Measurements from ENCODE around the gene MRAS. TPM values are rescaled to one million over a fixed set of nuclear protein-coding genes. Genes with fewer than 3 reads are reported as not detected.
"Not testable (repeated sequence)": the region's sequence is repeated elsewhere in the genome, so short reads cannot be mapped to it uniquely, and the experiment has no call there.

The MRAS gene
- polyA plus RNA-seq, 12 donors: 33.5 to 90.9 (median 64.8) TPM; not detected in 1

DNA sequence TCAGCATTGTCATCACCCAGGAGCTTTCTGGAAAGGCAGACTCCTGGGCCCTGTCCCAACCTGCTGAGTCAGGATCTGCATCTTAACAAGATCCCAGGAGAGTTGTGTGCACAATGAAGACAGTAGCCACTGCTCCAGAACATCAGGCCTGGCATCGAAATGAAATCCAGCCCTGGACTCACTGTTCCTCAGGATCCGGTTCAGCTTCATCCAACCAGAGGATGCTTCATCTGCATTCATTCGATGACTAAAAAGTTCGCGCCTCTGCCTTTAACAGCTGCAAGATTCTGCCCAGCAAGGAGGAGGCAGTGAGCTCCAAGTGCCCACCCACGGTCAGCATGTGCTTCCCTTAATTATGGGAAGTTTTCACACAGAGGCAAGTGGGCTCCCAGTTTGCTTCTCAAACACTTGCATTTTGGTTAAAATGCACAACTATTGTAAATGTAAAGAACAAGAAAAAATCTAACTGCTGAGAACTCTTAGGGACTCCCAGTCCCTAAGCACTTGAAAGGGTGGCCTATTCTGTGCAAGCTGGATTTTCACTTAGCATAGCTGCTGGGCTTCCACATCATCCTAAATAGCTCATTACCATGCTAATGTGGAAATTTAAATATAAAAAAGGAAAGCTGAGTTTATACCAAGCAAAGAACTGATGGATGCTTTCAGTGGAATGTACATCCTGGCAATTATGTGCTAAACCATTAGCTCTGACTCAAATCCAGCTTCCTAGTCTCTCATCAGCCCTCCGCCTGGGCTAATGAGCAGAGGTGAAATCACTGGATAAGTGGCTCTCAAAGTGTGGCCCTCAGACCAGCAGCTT, 60.6 kb downstream of the MRAS start:
- DNase-seq: no peak

DNA sequence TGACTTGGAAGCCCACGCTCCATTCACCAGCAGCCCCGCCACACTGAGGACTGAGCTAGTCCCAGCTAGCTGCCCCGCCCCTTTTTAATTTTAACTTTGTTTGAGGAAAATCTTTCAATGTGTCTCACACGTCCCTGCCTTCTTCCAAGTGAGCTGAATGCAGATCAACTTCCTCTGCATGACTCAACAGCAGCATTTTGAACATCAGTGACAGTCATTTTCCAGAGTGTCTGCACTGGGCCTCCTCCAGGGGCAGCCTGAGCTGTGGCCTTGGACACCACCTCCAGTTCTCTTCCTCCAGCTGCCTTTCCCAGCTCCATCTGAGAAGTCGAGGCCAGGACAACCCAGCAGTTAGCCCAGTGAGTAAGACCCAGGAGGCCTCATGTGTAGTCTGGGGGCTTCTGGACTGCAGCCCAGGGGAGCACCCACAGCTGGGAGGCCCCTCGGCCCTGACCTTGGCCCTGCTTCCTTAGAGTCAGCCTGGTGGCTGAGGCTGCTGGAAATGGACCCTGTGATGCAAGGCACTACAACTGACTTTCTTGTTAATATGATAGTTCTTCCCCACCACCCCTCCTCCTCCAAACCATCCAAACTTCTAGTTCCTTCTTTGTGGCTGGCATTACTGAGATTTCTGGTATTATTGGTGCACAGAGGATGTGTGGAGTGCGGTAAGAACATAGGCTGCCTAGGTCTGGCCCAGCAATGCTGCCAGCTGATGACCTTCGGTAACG, 64.6 kb downstream of the MRAS start:
- no peak for DNase-seq

DNA sequence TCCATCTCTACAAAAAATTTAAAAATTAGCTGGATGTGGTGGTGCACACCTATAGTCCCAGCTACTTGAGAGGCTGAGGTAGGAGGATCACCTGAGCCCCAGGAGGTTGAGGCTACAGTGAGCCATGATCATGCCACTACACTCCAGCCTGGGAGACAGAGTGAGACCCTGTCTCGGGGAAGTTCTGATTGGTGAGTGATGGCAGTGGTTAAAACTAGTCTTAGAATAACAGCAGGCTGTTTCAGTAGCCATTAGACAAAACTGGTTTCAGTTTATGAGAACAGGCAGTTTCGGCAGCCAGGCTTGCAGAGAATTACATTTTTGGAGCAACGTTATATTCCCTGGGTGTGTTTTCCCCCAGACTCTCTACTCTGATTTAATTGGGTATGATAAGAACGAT, 67.9 kb downstream of the MRAS start:
- not testable (repeated sequence) for DNase-seq

DNA sequence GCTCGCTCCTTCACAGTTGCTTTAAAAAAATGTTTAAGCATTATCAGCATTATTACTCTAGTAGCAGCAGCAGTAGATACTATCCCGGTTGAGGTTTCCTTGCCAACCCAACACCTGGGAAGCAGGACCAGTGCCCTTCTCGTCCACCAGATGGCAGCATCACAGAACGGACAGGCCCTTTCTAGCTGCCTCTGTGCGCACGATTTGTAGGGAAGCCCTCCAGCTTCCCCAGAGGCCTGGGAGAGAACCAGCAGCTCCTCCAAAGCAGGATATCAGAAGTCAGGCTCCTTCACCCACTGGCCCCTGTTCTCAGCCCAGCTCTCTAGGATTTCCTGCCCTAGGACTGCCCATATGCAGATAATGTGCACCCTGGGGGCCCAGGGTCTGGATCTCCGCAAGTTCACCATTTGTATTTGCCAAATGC, 69.2 kb downstream of the MRAS start:
- peak; percentile 79 for DNase-seq

DNA sequence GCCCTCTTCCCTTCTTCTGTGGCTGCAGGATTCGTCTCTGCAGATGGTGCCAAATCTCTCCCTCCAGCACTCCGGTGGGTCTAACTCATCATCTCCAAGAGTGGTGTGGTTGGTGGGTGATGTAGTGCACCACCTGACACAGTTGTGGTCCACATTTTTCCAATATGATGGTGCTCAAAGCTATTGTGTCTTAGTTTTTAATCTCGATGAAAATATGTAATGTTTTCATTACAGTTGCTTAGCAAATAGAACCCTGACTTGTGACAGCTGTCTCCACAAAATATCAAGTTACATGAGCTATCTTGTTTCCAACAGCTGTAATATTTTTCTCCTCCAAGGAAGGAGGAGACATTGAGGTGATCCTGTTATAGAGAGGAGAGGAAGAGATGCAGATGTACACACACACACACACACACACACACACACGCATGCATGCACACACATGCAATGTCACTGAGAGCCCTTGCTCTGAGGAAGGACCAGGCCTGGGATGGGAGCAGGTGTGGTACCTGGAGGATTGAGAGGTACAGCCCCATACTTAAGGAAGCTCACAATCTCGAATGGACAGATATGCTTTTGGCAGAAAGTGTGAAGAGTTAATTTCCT, 70.3 kb downstream of the MRAS start:
- no peak for DNase-seq

DNA sequence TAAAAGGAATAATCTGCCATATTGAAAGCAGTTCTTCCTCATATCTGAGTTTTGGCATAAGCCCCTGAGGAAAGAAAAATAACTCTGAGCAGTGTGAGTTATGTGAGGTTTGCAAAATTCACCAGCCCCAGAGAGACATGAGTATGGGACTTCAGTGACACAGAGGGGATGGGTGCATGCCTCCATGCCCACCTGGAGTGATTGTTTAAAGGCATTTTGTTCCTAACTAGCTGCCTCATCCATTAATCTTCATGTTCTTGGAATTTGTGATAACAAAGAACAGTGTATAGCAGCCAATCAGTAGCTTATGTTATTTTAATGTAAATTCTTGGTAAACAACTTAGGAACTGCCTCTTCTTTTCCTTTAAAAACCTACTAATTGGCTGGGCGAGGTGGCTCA, 74.9 kb downstream of the MRAS start:
- DNase-seq: no peak

DNA sequence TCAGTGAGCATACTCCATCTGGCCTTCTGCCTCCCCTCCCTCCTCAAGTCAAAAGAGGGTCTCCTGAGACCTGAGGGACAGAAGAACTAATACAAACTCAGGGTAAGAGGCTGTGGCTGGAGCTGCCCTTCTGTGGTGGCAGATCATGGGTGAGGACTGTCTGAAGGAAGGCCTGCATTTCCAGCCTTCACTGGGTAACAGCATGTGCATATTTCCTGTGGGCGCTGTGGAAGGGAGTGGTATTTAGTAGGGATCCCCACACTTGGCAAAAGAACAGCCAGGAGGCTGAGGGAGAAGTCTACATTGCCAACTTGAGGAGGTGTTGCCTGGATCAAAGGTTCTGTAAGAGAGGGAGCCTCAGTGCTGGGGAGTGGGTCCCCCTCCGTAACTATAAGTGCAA, 75.9 kb downstream of the MRAS start:
- no peak for DNase-seq

DNA sequence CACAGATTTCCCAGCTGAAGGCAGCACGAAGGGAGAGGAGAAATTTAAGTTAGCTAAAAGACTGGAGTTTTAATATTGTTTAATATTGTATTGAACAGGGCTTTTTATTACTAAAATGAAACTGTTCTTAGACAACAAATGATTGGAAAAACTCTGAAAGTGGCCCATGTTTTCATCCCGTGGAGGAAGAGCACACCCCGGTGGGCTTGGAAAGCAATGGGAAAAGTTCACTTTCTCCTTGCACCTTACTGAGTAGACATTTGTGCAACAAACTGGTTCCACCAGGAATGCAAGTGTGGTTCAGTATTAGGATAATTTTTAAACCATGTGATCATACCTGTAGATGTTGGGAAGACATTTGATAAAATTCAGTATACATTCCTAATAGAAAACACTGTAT, 77.8 kb downstream of the MRAS start:
- no peak for DNase-seq

DNA sequence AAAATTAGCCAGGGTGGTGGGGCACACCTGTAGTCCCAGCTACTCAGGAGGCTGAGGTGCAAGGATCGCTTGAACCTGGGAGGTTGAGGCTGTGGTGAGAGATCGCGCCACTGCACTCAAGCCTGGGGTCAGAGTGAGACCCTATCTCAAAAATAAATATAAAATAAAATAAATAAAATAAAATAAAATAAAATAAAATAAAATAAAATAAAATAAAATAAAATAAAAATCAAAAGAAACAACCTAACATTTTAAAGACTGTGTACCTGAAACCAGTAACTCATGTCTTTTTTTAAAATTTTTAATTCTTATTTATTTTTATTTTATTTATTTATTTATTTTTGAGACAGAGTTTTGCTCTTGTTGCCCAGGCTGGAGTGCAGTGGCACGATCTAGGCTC, 78.4 kb downstream of the MRAS start:
- DNase-seq: not testable (repeated sequence)

DNA sequence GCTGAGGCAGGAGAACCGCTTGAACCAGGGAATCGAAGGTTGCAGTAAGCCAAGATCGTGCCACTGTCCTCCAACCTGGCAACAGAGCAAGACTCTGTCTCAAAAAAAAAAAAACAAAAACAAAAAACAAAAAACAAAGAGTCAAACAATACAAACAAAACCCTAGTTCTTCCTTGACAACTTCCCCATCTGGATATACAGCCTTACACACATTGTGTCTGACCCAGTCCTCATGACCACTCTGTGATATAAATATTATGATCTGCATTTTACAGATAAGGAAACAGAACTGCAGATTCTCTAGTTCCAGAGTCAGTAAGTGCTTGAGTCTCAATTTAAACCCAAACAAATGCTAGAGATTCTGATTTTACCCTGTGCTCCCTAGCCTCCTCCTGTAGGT, 81.3 kb downstream of the MRAS start:
- no peak for DNase-seq

DNA sequence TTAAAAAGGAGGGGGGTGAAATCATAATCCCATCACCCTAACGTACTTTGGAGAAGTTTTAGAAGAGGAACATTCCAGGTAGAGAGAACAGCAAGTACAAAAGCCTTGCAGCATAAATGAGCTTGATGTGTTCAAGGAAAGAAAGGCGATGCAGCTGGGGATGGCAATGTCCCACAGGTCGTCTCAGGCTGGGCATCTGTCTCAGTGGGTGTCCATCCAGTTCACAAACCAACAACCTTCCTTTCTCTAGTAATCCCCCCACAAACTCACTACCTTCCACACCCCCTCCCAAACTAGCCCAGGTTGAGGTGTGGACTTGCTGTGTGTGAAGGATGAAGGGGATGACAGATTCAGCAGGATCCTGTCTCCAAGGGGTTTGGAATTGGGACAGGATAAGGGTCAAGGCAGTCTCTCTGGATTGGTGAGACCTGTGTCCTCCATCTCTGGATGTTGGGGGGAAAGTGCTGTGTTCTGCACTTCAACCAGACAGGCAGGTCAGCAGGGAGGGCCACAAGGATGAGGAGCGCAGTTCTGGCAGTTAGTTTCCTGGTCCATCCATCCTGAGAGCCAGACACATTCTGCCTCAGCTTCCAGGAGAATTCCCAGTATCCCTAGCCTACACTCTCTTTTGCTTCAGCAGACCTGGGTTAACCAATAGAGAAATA, 84.3 kb downstream of the MRAS start:
- DNase-seq: no peak

DNA sequence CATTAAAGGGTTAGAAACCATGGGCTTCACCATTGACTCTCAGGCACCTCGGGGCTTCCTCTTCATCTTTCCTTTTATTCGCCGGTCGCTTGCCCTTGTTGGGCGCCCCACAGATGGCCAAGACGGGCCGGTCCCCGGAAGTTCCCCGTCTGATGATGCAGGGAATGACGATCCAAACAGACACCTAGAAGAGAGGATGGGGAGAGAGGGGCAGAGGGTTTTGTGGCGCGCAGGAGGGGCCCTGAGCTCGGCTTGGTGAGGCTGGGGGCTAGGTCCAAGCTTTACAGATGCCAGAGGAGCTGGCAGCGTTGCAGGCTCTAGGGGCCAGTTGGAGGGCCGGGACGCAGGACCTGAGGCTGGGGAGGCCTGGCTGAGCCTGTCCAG, 85.5 kb downstream of the MRAS start:
- DNase-seq: no peak

DNA sequence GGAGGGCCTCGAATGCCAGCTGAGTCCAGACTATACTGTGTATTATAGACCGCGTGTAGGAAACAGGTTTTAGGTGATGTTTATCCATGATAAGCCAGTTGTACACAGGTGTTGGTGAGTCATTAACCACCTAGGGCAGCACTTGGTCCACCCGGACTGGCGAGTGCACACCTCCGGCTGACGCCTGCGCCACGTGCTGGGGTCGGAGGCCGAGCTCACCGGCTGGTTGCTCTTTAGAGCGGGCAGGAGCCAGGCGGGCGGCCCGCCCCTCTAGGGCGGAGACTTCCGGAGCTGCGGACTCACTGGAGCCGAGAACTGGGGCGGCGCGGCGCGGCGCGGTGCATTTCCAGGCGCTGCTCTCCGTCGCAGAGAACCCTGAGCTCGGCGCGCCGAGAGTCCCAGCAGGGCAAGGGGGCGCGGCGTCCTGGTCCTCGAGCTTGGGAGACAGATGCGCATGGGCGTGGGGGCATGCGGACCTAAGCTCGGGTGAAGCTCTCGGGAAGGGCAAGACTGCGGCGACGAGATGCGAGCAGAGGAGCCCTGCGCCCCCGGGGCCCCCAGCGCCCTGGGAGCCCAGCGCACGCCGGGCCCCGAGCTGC, 86.0 kb downstream of the MRAS start, which contains the start of gene ESYT3:
Gene ESYT3 (plus strand): TSS at position 341 of the 599 bp plus-strand sequence. CDS start 183 bp downstream, at position 524.
- DNase-seq: peak; percentile 55

DNA sequence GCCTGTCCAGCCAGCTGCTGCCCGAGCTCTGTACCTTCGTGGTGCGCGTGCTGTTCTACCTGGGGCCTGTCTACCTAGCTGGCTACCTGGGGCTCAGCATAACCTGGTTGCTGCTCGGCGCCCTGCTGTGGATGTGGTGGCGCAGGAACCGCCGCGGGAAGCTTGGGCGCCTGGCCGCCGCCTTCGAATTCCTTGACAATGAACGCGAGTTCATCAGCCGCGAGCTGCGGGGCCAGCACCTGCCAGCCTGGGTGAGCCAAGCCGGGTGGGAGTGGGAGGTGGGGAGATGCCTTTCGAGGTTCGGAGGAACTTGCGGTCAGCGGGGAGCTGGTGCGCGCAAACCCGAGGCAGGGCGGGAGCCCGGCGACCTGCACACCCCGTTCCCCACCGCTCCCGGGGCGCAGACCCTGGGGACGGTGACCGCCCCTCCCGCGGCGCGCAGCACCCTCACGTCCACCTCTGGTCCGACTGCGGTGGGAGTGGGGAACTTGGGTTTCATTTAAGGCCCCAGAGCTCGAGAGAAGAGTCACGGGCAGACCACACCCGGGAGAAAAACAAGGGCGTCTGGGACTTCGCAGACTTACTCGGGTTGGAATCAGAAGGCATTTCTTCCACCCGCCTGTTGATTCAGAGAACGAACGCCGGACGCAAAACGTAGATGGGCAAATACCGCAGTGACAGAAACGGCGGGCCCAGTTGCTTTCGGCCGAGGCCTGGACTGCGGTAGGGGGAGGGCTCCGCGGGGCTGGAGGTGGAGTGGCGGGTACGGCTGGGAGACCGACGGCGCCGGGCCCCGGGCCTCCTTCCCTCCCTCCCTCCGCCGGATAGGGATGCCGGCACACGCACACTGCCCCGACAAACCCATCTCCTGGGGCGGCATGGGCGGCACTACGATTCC, 86.7 kb downstream of the MRAS start:
- no peak for DNase-seq

DNA sequence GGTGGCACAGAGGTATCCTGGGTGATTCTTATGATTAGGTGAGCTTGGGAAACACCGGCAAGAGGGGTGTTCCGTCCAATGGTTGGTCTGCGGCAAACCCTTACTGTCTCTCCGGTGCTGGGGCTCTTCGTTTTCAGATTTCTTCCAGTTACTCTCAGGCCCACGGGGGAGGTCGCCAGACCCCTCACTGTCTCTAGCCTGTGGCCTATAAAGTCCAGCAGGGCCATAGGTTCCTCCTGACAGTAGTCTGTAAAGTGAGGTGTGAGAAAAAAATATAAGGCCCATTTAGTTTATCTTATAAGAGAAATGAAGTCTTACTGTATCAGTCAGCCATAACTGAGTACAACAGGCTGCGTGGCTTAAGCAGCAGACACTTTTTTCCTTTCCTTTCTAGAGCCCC, 87.5 kb downstream of the MRAS start:
- no peak for DNase-seq

DNA sequence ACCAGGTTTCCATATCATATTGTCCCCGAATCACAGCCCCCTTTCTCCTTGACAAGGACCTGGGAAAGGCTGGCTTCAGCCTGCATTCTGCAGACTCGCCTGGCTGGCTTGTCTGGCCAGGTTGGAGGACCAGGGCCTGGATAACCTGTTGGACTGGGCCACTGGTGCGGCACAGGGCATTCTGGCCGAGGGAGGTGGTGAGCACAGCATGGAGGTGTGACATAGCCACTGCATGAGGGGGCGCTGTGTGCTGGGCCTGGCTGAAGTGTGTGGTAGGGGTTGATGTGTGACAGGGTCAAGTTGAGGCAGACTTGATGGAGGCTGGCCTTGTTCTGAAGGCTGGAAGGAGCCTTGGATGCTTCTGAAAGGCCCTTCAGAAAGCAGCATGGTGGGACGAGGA, 88.9 kb downstream of the MRAS start:
- no peak for DNase-seq

DNA sequence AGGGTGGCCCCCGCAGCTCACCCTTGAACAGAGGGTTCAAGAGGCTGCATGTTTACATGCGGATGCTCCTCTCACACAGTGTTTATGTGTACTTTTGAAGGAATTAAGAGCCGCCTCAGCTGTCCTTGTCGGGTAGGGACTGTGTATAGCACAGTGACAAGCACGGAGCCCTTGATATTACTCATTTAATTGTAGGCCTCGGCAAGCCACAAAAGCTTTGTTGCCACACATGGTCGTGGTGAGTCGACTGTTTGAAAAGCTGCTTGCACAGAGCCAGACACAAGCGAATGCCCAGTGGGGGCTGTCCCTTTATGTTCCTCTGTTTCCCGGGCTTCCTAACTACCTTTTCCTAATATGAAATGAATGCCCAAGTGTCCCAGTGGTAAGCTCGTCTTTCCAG, 90.5 kb downstream of the MRAS start:
- no peak for DNase-seq

DNA sequence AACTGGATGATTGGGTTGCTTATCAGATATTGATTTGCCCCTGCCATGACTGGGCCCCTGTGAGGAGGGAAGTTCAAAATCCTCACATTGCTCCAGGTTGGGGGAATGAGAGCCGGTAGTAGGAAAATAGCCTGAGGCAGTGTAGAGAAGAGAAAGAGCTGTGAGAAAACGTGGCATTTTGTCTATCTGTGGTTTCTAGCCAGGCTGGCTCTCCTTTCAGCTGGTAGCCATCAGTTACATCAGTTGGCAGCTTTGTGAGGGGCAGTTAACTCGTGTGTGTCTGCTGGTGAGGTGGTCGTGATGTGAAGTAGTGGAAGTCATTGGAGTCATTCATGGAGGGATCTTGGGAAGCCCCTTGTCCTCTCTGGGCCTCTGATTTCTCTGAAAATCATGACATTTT, 91.3 kb downstream of the MRAS start:
- no peak for DNase-seq

DNA sequence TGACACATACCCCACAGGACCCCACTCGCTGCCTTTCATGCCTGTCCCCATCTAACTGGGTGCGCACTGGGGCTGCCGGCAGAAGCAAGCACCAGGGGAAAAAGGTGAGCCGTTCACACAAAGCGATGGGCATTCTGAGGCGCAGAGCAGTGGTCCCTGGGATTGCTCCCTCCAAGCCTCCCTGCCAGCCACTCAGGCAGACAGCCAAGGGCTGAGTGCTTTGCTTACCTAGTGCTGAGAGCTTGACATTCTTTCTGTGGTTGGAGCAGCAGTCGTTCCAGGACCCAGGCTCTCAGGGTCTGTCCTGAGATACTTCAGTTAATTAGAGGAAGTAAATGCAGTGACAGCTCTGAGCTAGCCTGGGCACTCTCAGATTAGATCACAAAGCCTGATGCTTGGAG, 91.7 kb downstream of the MRAS start:
- DNase-seq: no peak

DNA sequence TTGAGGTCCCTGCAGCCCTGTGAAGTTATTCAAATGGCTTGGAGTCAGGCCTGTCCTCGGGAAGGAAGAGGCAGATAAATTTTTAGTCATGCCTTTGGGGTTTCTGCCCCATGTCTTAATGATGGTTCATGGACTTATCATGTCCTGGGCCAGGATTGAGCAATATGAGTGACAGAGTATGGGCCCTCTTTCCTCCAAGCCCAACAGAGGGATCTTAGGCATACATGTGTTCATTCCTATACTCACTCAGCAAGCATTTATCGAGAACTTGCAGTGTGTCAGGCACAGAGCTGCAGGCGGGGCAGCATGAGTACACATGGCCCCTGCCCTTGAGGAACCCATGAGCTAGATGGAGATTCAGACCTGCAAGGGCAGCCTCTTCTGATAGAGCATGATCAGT, 92.2 kb downstream of the MRAS start:
- no peak for DNase-seq

DNA sequence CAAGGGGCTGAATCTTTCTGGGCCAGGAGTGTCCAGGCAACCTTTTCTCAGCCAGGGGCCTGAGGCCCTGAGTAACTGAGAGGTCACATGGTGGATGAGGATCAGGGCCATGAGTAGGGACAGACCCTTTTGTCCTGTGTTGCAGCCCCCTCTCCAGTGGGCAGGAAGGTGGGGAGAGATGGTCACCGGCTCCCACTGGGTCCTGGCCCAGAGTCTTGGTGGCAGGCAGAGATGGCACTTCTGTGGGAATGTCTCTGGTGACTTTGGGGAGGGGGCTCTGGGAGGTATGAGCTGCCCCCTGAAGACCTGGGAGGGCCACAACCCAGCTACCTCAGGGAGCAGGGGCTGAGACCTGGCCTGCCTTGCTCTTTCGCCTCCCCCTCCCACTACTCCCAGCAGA, 92.9 kb downstream of the MRAS start:
- no peak for DNase-seq

Data from muscle of arm (tissue), 12 donors.